HFFc6 (cell line): ENCODE data around the gene ACSBG1. TPM values are rescaled to one million over a fixed set of nuclear protein-coding genes. Genes with fewer than 3 reads are reported as not detected.

ENCODE experiments used
- DNase-seq: peaks from one replicate; pipeline ENCODE4 v3.0.0-alpha.2; 2018
- H3K27ac Mint-ChIP-seq: 2 replicates; pipeline ENCODE4 v1.8.0; 2020; ENCODE audit warnings: mild to moderate bottlenecking, mixed read lengths
- H3K27me3 Mint-ChIP-seq: 2 replicates; pipeline ENCODE4 v1.8.0; 2021; ENCODE audit warnings: mild to moderate bottlenecking, moderate library complexity, mixed read lengths; ENCODE audit not compliant: insufficient read depth
- H3K36me3 Mint-ChIP-seq: 2 replicates; pipeline ENCODE4 v1.8.0; 2021; ENCODE audit warnings: low read depth, mixed read lengths
- H3K4me1 Mint-ChIP-seq: 2 replicates; pipeline ENCODE4 v1.8.0; 2020; ENCODE audit warnings: low read depth, mixed read lengths
- H3K4me3 Mint-ChIP-seq: 2 replicates; pipeline ENCODE4 v1.8.0; 2020; ENCODE audit warnings: mild to moderate bottlenecking, moderate library complexity, mixed read lengths
- H3K9me3 Mint-ChIP-seq: 2 replicates; pipeline ENCODE4 v1.8.0; 2020; ENCODE audit warnings: mild to moderate bottlenecking, mixed read lengths
- CTCF ChIP-seq: fragments of 200-600 bp; sonication (generic); IDR thresholded peaks from 2 replicates; pipeline ENCODE4 v1.5.0; 2021; ENCODE audit warnings: antibody characterized with exemption, mild to moderate bottlenecking
- total RNA-seq, 6 experiments: library from RNA; stranded (reverse); fragmentation: NEBNext Ultra II Directional; extraction: Animal tissue kit (Norgen Biotek cat#: 25700); gene quantifications; 2 replicates in 1 of 6; 3 replicates in 5 of 6; pipeline ENCODE4 v1.2.3, GENCODE V29; 2021

Gene ACSBG1
- total RNA-seq, 6 experiments from 2014 or later, result not detected

- peaks cover 12% of the 10 kb centered on the region for H3K27me3 Mint-ChIP-seq
- peaks cover 7% of the 10 kb centered on the region for H3K4me1 Mint-ChIP-seq
- H3K4me3 Mint-ChIP-seq, result peak overlapping the region; percentile 66; the same call in 1 of the 2 replicates
- DNase-seq, result no peak
- H3K9me3 Mint-ChIP-seq, result no peaks in the 10 kb centered on the region
- no peak overlapping the region for H3K27ac Mint-ChIP-seq
- TF ChIP-seq CTCF, result no peak
- H3K36me3 Mint-ChIP-seq, result no peaks in the 10 kb centered on the region
Measured at GRCh38 chr15:78129751-78130287, 104.5 kb downstream of the ACSBG1 start.

GRCh38 chr15:78129077-78129750 lies 105.2 kb downstream of the ACSBG1 start:
- no peak for DNase-seq
- no peak for TF ChIP-seq CTCF
- H3K36me3 Mint-ChIP-seq, result no peaks in the 10 kb centered on the region
- H3K9me3 Mint-ChIP-seq, result no peaks in the 10 kb centered on the region
- peaks cover 7% of the 10 kb centered on the region for H3K4me1 Mint-ChIP-seq
- no peak overlapping the region for H3K27ac Mint-ChIP-seq
- no peak overlapping the region for H3K4me3 Mint-ChIP-seq
- H3K27me3 Mint-ChIP-seq, result peaks cover 14% of the 10 kb centered on the region

GRCh38 chr15:78127882-78128281 lies 106.5 kb downstream of the ACSBG1 start:
- no peak for TF ChIP-seq CTCF
- no peaks in the 10 kb centered on the region for H3K9me3 Mint-ChIP-seq
- H3K27ac Mint-ChIP-seq, result no peak overlapping the region
- no peak overlapping the region for H3K4me3 Mint-ChIP-seq
- H3K27me3 Mint-ChIP-seq, result peaks cover 20% of the 10 kb centered on the region
- no peaks in the 10 kb centered on the region for H3K36me3 Mint-ChIP-seq
- DNase-seq, result no peak
- peaks cover 7% of the 10 kb centered on the region for H3K4me1 Mint-ChIP-seq

DNA sequence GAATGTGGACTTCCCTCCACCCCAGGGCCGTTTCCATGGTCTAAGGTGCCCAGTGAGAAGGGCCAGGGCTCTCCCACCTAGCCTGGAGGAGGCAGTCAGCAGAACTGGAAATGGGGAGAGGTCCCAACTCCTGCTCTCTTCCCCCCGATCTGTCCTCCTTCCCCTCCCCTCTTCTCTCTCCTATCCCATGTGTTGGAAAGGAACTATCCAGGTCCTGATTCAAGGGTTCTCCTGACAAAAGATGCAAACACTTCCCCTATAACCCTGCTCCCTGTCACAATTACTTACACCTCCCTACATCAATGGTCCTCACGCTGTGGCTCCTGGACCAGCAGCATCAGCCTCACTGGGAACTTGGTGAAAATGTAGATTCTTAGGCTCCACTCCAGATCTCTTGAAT lies 109.1 kb downstream of the ACSBG1 start:
- Mint-ChIP-seq H3K27me3 (peaks cover 31% of the 10 kb centered on the region), H3K27ac (no peak overlapping the region), H3K4me1 (no peaks in the 10 kb centered on the region), H3K9me3 (no peaks in the 10 kb centered on the region), H3K36me3 (no peaks in the 10 kb centered on the region), H3K4me3 (no peak overlapping the region)
- TF ChIP-seq CTCF, result no peak
- no peak for DNase-seq

DNA sequence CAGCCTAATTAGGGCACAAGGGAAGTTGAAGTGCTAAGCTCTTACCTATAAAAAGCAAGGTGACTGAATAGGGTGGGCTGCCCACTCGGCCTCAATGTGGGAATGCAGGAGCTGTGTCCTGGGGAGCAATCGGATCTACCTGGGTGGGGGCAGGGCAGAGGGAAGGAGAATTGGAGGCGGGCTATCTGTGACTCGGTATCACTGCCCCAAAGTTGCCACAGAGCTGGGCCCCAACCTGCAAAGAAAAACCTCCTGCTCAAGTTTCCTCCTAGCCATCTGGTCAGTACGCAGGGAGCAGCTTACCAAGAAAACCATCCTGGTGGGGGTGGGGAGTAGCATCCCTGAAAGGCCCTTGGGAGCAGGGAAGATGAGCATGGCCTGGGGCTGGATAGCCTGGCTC lies 113.8 kb downstream of the ACSBG1 start:
- DNase-seq, result no peak
- H3K36me3 Mint-ChIP-seq, result no peaks in the 10 kb centered on the region
- no peak for TF ChIP-seq CTCF
- no peaks in the 10 kb centered on the region for H3K9me3 Mint-ChIP-seq
- H3K27me3 Mint-ChIP-seq, result peaks cover 39% of the 10 kb centered on the region
- H3K27ac Mint-ChIP-seq, result no peak overlapping the region
- no peak overlapping the region for H3K4me3 Mint-ChIP-seq
- no peaks in the 10 kb centered on the region for H3K4me1 Mint-ChIP-seq

Other genes with a start within 250 kb of the ACSBG1 start
- 10 to 100 TPM; 34.1 to 42.5 (median 38.0) TPM for gene TBC1D2B, start 156.9 kb downstream of the ACSBG1 start, total RNA-seq
- not detected for gene SH2D7, start 142.0 kb downstream of the ACSBG1 start, total RNA-seq
- gene CIB2, start 103.1 kb downstream of the ACSBG1 start, total RNA-seq, result 1 to 10 TPM; 1.3 to 1.8 (median 1.4) TPM
- 10 to 100 TPM; 67.3 to 82.1 (median 78.3) TPM for gene IDH3A, start 85.2 kb downstream of the ACSBG1 start, total RNA-seq
- under 1 TPM in 5 of 6 experiments, not detected in 1; 0.14 to 0.38 (median 0.17) TPM for gene DNAJA4, start 30.0 kb upstream of the ACSBG1 start, total RNA-seq
- 10 to 100 TPM; 43.9 to 48.1 (median 47.0) TPM for gene SKIC8, start 65.0 kb upstream of the ACSBG1 start, total RNA-seq
- gene CRABP1, start 105.8 kb upstream of the ACSBG1 start, total RNA-seq, result not detected
- 10 to 100 TPM; 35.8 to 42.5 (median 38.5) TPM for gene IREB2, start 203.7 kb upstream of the ACSBG1 start, total RNA-seq